Adipocyte (in vitro differentiated cells): Measurements from ENCODE around the gene CHST11.

Source experiments
- DNase-seq: peaks from one replicate; pipeline ENCODE4 v3.0.0-alpha.2; 2015; ENCODE audit warnings: low read depth
- H3K27me3 ChIP-seq: replicated peaks from 2 replicates; pipeline ENCODE4 v1.7.0; 2013; ENCODE audit warnings: mild to moderate bottlenecking, low read length, moderate library complexity; ENCODE audit not compliant: control insufficient read depth, insufficient read depth
- H3K36me3 ChIP-seq: 2 replicates; pipeline ENCODE4 v1.7.0; 2013; ENCODE audit warnings: low read length, mild to moderate bottlenecking, moderate library complexity; ENCODE audit not compliant: control insufficient read depth, insufficient read depth, severe bottlenecking
- H3K4me1 ChIP-seq: 2 replicates; pipeline ENCODE4 v1.7.0; 2013; ENCODE audit warnings: mild to moderate bottlenecking, low read length, moderate library complexity; ENCODE audit not compliant: control insufficient read depth, insufficient read depth
- H3K4me3 ChIP-seq: 2 replicates; pipeline ENCODE4 v1.7.0; 2013; ENCODE audit warnings: mild to moderate bottlenecking, low read length, moderate library complexity
- H3K9ac ChIP-seq: 2 replicates; pipeline ENCODE4 v1.7.0; 2013; ENCODE audit warnings: mild to moderate bottlenecking, low read length, moderate library complexity
- H3K9me3 ChIP-seq: 2 replicates; pipeline ENCODE4 v1.7.0; 2013; ENCODE audit warnings: mild to moderate bottlenecking, low read length, moderate library complexity; ENCODE audit not compliant: control insufficient read depth

The CHST11 gene

GRCh38 chr12:104701756-104702155 is 245.0 kb downstream of the CHST11 start:
- Histone ChIP-seq H3K36me3 (no peaks in the 10 kb centered on the region), H3K4me3 (no peak overlapping the region), H3K9me3 (no peaks in the 10 kb centered on the region), H3K9ac (peak overlapping the region; percentile 77), H3K27me3 (no peaks in the 10 kb centered on the region), H3K4me1 (peaks cover 65% of the 10 kb centered on the region)
- no peak for DNase-seq

DNA sequence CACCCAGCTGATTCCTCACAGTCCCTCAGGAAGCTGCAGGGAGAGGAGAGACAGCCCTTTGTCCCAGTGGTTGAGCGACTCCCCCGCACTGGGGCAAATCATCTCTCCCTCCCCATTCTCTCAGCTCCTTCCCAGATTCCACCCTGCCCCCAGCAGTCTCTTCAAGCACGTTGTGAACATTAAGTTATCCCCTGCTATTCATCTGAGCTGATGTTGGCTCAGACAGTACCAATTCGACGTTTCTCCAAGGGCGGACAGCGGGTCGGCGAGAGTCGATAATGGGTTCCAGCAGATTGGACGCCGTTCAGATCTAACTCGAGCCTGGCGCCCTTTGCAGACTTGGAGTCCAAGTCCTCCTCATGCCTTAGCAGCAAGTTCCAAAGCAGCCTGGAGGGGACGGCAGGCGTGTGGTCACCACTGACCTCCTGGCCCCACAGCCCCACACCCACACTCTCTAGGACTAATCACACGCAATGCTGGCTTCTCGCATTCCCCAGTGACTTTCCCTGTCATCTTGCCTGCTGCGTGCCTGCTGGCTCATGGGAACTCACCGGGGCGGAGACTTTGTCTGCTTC is 245.9 kb downstream of the CHST11 start:
- peak; percentile 50 for DNase-seq
- Histone ChIP-seq H3K4me3 (peak overlapping the region; percentile 62), H3K4me1 (peaks cover 64% of the 10 kb centered on the region), H3K9ac (peak overlapping the region; percentile 77), H3K27me3 (no peaks in the 10 kb centered on the region), H3K36me3 (no peaks in the 10 kb centered on the region), H3K9me3 (no peaks in the 10 kb centered on the region)

- Histone ChIP-seq H3K9me3 (no peaks in the 10 kb centered on the region), H3K36me3 (no peaks in the 10 kb centered on the region), H3K27me3 (no peaks in the 10 kb centered on the region), H3K4me3 (no peak overlapping the region), H3K9ac (no peak overlapping the region), H3K4me1 (peaks cover 57% of the 10 kb centered on the region)
- DNase-seq = no peak
Measured at GRCh38 chr12:104703372-104703771, 246.6 kb downstream of the CHST11 start.

DNA sequence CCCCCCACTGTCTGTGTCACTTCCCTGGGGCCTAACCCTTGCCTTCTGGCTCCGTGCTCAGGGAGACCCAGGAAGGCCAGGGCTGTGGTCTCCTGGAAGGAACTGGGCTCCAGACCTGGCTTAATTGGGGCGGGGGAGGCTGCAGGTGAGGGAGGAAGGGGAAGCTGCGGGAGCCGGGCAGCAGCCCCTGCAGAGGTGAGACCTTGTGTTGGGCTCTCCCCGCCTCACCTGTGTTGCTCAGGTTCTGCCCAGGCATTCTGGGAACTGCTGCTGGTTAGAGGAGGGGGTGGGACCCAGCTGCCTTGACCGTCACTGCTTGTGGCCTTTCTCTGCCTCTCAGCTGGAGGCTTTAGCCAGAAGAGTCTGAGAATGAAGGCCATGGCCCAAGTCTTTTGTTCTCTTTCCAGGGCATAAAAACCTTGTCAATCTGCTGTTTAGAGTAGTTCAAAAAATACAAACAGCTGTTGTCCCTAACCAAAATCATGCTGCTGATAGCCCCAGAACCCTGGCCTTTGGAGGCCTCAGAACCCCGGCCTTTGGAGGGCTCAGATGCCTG is 247.6 kb downstream of the CHST11 start:
- Histone ChIP-seq H3K9me3 (no peaks in the 10 kb centered on the region), H3K9ac (no peak overlapping the region), H3K27me3 (no peaks in the 10 kb centered on the region), H3K4me3 (no peak overlapping the region), H3K4me1 (peaks cover 48% of the 10 kb centered on the region), H3K36me3 (no peaks in the 10 kb centered on the region)
- DNase-seq = no peak

- Histone ChIP-seq H3K27me3 (no peaks in the 10 kb centered on the region), H3K36me3 (no peaks in the 10 kb centered on the region), H3K9me3 (no peaks in the 10 kb centered on the region), H3K9ac (no peak overlapping the region), H3K4me1 (peaks cover 44% of the 10 kb centered on the region), H3K4me3 (no peak overlapping the region)
- peak; percentile 61 for DNase-seq
Measured at GRCh38 chr12:104707194-104707593, 250.4 kb downstream of the CHST11 start.

GRCh38 chr12:104707794-104708558 is 251.2 kb downstream of the CHST11 start:
- Histone ChIP-seq H3K4me3 (no peak overlapping the region), H3K9me3 (no peaks in the 10 kb centered on the region)

GRCh38 chr12:104708891-104709290 is 252.1 kb downstream of the CHST11 start:
- Histone ChIP-seq H3K4me1 (peaks cover 30% of the 10 kb centered on the region), H3K9me3 (no peaks in the 10 kb centered on the region), H3K36me3 (no peaks in the 10 kb centered on the region), H3K4me3 (no peak overlapping the region), H3K9ac (no peak overlapping the region), H3K27me3 (no peaks in the 10 kb centered on the region)
- DNase-seq = no peak

More at GRCh38 chr12:104707794-104708558, 251.2 kb downstream of the CHST11 start:
- DNase-seq = no peak
- no peaks in the 10 kb centered on the region for H3K36me3 ChIP-seq
- no peak overlapping the region for H3K9ac ChIP-seq
- H3K4me1 ChIP-seq = peaks cover 37% of the 10 kb centered on the region
- no peaks in the 10 kb centered on the region for H3K27me3 ChIP-seq

GRCh38 chr12:104709692-104710435 is 253.1 kb downstream of the CHST11 start:
- H3K9ac ChIP-seq = no peak overlapping the region
- no peaks in the 10 kb centered on the region for H3K36me3 ChIP-seq
- H3K27me3 ChIP-seq = no peaks in the 10 kb centered on the region
- peaks cover 30% of the 10 kb centered on the region for H3K4me1 ChIP-seq
- DNase-seq = peak; percentile 64
- H3K9me3 ChIP-seq = no peaks in the 10 kb centered on the region
- H3K4me3 ChIP-seq = peak overlapping the region; percentile 67

DNA sequence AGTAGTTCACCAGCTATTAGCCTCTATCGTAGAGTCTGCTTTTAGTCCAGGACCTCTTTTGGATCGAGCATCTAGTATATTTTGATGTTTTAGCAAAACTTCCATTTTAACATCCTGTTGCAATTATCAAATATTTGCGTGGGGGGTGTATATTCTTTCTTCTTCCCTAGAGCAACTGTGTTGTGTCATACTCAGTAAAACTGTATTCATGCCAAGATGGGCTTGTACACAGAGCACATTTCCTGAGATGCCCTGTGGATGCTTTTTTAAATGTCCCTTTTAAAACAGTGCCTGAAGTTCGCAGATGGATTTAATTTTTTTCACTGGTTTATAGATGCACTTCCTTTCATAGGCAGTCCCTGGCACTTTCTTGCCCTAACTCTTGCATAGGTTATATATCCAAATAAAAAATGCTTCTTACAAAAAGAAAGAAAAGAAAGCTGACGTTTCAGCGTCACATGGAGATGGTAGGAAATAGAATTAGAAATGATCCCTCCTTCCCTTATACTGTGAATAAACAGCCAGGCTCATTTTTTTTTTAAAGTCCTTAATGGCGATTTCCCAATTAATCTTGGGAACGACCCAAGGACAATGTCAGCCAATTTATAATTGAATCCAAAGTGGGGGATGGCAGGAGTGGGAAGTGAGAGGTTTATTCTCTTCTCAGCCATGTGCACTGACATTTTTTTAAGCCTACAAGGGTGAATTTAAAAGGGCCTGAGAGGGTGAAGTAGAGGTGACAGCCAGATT is 254.4 kb downstream of the CHST11 start:
- DNase-seq = peak; percentile 95
- Histone ChIP-seq H3K4me1 (peaks cover 30% of the 10 kb centered on the region), H3K9ac (peak overlapping the region; percentile 61), H3K9me3 (no peaks in the 10 kb centered on the region), H3K4me3 (peak overlapping the region; percentile 67), H3K36me3 (no peaks in the 10 kb centered on the region), H3K27me3 (no peaks in the 10 kb centered on the region)

- Histone ChIP-seq H3K9me3 (no peaks in the 10 kb centered on the region), H3K4me1 (peaks cover 26% of the 10 kb centered on the region), H3K9ac (no peak overlapping the region), H3K36me3 (no peaks in the 10 kb centered on the region), H3K4me3 (no peak overlapping the region), H3K27me3 (no peaks in the 10 kb centered on the region)
- DNase-seq = peak; percentile 67
Measured at GRCh38 chr12:104712477-104712876, 255.7 kb downstream of the CHST11 start.
